ENCODE results near the gene KRTAP10-8.

- TF ChIP-seq CTCF (IDR thresholded peaks at IDR 0.05) (no peak), POLR2A (IDR thresholded peaks at IDR 0.05) (no peak)
Observed at GRCh38 chr21:44579833-44580144, 32.1 kb upstream of the KRTAP10-8 start.

Data from lower leg skin (tissue), 3 donors.